GM15510 (cell line): ENCODE results near the gene DCBLD1.

Experiments
- POLR2A ChIP-seq: IDR thresholded peaks from 3 replicates; pipeline ENCODE4 v1.6.1; 2011; ENCODE audit warnings: borderline replicate concordance; ENCODE audit not compliant: insufficient read length; ENCODE audit errors: extremely low read depth

Gene DCBLD1

DNA sequence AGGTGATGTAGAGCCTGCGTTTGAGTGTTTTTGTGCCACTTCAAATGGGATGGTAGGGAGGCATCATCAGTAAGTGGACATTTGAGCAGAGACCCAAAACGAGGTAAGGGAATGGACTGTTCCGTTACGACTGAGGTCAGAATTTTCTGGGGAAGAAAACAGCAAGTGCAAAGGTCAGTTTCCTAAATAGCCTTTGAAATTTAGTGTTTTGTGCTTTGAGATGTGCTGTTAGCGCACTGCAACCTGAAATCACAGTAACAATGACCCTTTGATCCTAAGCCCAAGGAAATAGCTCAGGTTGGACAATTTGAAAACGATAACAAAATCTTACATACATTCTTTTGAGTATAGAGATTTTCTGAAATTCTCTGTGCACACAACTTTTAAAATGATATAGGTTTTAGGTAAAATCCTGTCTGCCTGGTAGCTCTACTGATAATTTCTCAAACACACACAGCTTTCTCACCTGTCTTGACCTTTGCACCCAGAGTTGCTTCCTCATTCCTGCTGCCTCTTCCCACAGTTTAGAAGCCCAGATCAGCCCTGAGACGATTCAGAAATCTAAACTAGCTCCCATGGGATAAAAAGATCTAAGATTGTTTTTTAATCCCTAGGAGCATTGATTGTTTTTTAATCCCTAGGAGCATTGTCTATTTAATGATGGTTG lies 22.1 kb downstream of the DCBLD1 start:
- TF ChIP-seq POLR2A, result no peak

DNA sequence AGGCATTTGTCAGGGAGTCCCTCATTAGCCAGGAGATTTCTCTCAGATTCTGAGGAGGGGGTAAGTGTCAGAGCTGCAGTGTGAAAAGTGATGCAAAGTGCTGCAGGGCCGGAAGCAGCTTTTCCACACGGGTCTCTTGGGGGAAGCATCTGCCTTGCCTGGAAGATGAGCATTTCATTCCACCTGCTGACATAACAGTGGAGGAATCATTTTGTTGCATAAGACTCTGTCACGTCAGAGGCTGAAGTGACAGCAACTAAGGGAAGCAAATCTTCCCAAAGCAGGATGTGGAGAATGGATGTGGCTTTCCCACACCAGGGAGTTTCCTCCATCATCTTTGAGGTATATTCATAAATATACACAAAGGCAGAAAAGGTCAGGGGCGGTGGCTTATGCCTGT lies 22.8 kb downstream of the DCBLD1 start:
- no peak for TF ChIP-seq POLR2A

- TF ChIP-seq POLR2A, result no peak
Measured at GRCh38 chr6:117506180-117506835, 23.8 kb downstream of the DCBLD1 start.

DNA sequence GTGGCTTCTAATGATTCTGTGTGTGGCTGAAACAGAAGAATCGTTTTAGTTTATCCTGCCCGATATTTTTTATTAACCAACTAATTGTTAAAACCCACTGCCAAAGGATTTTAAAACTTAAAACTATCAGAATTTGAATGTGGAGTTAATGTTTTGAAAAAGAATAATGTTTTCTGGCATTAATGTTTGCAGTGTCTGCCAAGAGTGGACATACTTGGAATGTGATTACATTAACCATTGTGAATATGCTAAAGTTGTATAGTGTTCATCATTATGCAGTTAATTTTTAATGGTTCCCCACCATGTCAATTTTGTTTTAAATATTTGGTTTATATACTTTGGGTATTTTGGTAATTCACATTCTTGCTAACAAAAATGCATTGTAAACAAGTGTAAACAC lies 24.4 kb downstream of the DCBLD1 start:
- TF ChIP-seq POLR2A, result no peak

DNA sequence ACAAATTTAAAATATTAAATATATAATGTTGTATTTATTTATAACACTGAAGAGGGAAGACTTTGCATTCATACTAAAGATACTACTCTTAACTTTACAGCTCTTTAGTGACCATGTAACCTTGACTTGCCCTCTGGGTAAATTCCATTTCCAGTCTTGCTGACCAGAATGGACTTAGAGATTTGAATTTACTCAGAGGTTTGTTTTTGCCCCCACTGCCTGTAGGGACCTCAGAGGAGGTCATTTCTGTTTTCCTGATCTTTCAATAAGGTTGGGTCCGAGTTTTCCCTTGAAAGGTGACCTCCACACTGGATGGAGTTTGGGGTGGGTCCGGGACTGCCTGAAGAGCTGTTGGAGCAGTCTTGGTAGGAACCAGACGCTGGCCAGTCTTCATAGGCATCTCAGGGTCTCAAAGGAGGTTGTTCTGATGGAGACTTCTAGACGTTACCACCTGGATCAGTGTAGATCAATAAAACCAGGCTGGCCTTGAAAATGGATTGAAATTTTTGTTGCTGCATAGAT lies 26.0 kb downstream of the DCBLD1 start:
- no peak for TF ChIP-seq POLR2A

DNA sequence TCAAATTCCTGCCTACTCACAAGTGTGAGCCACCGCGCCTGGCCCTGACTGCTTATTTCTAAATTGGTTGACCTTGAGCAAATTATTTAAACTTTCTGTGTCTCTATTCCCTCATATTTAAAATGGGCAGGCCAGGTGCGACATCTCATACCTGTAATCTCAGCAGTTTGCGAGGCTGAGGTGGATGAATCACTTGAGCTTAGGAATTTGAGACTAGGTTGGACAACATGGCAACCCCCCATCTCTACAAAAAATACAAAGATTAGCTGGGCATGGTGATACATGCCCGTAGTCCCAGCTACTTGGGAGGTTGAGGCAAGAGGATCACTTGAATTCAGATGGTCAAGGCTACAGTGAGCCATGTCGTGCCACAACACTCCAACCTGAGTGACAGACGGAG lies 26.5 kb downstream of the DCBLD1 start:
- no peak for TF ChIP-seq POLR2A

GRCh38 chr6:117512056-117512828 lies 29.8 kb downstream of the DCBLD1 start:
- TF ChIP-seq POLR2A, result no peak

GRCh38 chr6:117512987-117513573 lies 30.6 kb downstream of the DCBLD1 start:
- TF ChIP-seq POLR2A, result no peak

- no peak for TF ChIP-seq POLR2A
Measured at GRCh38 chr6:117513778-117514365, 31.4 kb downstream of the DCBLD1 start.

- no peak for TF ChIP-seq POLR2A
Measured at GRCh38 chr6:117514655-117515054, 32.2 kb downstream of the DCBLD1 start.

GRCh38 chr6:117515326-117515725 lies 32.9 kb downstream of the DCBLD1 start:
- TF ChIP-seq POLR2A, result no peak

- no peak for TF ChIP-seq POLR2A
Measured at GRCh38 chr6:117518870-117519269, 36.4 kb downstream of the DCBLD1 start.

DNA sequence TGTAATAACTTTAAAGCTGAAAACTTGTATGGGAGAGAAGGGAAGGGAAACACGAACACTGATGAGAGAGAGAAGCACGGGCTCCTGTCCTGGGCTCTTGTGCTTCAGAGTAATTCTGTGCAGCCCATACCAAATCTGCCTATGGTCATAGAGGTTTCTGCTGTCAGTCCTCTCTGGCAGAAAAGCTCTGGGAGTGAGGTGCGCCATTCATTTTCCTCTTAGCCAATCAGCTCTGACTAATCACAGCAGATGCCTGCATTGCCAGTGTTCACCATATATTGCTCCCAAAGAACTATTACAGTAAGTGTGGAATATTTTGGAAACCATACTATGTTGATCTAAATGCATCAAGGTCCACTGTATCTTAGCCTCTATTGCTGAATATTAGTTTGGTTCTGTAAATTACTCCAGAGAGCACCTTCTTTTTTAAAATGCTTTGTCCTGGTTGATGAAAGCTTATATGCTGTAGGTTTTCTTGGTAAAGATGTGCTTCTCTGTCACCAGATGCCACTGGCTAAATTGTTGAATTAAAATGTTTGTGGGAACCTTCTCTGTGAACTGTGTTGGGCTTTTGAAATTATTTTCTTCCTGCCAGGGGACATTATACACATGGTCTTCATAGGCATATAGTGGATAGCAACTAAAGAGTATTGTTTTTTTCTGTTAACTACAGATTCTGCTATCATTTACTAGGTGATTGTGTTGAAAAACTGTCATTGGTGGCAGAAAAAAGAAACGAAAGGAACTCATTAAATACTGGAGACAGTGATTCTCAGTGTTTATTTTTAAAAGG lies 38.3 kb downstream of the DCBLD1 start:
- no peak for TF ChIP-seq POLR2A
